NCI-H526 (cell line): ENCODE results near the gene PEX26.
"Not testable (repeated sequence)": the region's sequence is repeated elsewhere in the genome, so short reads cannot be mapped to it uniquely, and the experiment has no call there.

Source experiments
- DNase-seq, 2 experiments: peaks; one replicate each; lab custom pipeline; 2025; lab: John Stamatoyannopoulos, UW

PEX26 gene

DNA sequence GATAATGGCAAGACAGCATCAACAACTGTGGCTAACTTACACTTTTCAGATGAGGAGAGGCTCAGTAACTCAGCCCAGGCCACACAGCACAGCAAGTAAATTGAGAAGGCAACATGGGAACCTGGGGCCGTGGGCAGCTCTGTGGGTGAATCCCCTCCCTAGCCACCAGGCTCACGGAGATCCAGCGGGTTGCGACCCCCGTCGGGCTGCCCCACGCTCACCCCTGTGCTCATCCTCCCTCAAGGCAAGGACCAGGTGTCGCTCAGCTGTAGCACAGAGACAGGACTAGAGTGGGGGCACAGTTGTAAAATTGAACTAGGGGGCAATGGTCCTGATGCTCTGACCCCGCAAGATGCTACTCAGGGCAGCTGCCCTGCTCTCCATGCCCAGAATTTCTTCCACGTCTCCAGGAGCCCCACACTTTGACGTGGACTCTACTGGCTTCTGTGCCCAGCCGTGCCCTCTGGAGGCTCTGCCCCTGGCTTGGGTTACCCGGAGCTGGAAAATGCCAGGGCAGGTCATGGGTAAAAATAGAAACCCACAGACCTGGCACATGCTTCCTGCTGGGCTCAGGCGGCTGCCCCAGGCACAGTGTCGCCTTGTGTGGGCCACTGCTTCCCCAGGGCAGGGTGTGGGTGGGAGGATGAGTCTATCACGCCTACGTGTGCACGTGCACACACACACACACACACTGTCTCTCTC, 41.8 kb downstream of the PEX26 start:
- DNase-seq, result no peak

GRCh38 chr22:18120857-18121256, 43.1 kb downstream of the PEX26 start:
- DNase-seq, result no peak

DNA sequence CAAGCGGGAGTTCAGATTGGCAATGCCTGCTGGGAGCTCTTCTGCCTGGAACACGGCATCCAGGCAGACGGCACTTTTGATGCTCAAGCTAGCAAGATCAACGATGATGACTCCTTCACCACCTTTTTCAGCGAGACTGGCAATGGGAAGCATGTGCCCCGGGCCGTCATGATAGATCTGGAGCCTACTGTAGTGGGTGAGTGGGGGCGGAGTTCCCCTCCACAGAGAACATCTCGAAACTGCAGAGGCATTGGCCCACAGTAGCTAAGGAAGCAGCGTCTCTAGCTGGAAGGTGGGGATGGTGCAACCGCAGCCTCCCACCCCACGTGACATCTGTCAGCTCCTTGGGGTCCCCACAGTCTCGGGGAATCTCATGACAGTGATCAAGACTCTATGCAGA, 43.7 kb downstream of the PEX26 start:
- no peak for DNase-seq

GRCh38 chr22:18121954-18122554, 44.3 kb downstream of the PEX26 start:
- no peak for DNase-seq

DNA sequence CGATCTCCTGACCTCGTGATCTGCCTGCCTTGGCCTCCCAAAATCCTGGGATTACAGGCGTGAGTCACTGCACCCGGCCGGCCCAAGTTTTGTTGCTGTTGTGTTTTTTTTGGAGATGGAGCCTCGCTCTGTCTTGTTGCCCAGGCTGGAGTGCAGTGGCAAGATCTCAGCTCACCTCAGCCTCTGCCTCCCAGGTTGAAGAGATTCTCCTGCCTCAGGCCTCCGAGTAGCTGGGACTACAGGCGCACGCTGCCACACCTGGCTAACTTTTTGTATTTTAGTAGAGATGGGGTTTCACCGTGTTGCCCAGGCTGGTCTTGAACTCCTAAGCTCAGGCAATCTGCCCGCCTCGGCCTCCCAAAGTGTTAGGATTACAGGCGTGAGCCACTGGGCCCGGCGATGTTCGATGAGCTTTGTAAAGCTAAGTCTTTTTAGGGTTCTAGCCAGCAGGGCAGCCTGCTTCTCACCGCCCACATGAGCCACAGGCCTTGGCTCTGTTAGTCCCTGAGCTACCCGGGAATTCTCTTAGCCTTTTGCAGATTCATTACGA, 45.8 kb downstream of the PEX26 start:
- DNase-seq, result not testable (repeated sequence)

- DNase-seq, result no peak
These were observed 48.8 kb downstream of the PEX26 start for GRCh38 chr22:18126606-18127005.

DNA sequence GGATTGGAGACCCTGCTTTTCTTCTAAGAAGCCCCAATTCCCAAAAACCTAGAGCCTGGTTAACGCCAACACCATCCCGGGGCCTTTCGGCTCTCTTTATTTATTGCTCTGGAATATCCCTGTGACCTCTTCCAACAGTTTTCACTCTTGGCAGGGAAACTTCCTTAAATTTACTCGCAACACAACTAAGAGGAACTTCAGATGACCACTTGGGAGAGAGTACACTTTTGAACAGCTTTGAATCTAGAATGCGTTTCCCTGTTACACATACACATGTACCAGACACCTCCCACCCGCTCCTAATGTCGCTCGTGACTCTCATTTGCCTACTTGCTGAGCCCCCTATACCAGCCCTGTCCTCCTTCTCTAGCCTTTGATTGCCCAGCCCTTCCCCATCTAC, 52.2 kb downstream of the PEX26 start:
- DNase-seq, result no peak

DNA sequence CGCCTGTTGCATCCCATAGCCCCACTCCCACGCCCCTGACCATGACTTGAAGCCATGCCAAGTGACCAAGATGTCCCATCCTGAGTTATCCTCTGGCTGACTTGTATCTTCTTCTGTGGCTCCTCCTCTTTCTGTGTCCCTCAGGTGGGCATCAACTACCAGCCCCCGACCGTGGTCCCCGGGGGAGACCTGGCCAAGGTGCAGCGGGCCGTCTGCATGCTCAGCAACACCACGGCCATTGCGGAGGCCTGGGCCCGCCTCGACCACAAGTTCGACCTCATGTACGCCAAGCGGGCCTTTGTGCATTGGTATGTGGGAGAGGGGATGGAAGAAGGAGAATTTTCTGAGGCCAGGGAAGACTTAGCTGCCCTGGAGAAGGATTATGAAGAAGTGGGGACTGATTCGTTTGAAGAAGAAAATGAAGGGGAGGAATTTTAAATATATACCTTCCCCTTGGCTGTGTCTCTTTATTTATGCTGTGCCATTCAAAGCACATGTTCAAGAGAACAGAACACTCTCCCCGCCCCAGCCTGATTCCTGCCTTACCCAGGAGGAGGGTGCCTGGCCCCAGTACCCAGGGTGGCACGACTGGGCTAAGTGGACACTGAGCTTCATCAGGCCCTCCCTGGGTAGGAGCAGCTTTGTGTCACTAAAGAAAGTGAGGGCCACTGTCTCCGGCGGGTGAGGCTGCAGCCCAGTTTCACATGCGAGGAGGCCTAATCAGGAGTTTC, 53.1 kb downstream of the PEX26 start:
- no peak for DNase-seq

DNA sequence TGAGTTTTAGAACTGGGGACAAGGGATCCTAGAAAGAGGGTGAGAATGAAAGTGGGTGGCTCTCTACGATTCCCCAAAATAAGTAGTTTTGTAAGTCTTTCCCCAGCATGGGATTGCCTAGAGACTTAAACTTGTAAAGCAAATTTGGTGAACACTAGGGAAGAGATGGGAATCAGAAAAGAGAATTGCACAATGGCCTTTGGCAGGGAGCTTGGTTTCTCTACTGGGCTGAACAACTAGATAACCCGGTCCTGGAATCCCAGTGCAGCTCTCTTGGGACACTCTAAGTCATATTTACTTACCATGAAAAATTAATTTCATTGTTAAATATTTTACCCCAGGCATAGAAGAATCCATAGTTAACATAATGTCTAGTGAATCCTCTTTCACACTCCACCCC, 55.7 kb downstream of the PEX26 start:
- DNase-seq, result no peak

- DNase-seq, result no peak
These were observed 59.0 kb downstream of the PEX26 start for GRCh38 chr22:18136563-18137320.

DNA sequence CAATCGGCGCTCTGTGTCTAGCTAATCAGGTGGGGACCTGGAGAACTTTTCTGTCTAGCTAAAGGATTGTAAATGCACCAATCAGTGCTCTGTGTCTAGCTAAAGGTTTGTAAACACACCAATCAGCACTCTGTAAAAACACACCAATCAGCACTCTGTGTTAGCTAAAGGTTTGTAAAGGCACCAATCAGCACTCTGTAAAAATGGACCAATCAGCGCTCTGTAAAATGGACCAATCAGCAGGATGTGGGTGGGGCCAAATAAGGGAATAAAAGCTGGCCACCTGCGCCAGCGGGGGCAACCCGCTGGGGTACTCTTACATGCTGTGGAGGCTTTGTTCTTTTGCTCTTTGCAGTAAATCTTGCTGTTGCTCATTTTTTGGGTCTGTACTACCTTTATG, 63.2 kb downstream of the PEX26 start:
- not testable (repeated sequence) for DNase-seq

GRCh38 chr22:18144105-18144504, 66.3 kb downstream of the PEX26 start:
- DNase-seq, result no peak

DNA sequence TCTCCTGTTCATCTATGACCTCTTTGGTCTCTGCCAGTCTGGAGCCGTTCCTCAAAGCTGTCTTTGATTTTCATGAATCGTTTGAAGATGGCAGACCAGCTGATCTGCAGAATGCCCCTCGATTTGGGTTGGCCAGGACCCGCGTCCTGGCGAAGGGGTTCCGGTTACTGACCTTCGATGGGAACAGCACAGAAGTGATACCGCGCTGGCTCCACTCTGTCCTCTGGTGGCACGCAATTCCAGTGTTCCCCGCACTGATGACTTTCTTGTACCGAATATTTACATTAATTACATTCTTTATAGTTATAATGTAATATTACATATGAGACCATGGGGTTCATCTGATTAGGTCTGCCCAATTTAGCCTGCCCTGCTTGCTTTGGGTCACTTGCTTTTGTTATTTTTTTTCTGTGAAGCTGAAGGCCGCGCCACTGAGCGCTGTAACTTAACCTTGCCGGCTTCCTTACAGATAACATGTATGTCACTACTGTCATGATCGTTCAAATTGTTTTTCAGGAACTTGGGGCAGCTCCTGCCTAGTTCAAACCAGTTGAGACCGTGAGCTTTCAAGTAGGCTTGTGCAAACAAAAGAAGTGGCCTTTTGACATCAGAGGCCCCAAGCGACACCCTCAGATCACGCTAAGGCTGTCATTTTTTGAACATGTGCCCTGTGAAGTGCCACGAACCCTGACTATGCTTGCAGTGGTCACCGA, 68.0 kb downstream of the PEX26 start:
- no peak for DNase-seq

DNA sequence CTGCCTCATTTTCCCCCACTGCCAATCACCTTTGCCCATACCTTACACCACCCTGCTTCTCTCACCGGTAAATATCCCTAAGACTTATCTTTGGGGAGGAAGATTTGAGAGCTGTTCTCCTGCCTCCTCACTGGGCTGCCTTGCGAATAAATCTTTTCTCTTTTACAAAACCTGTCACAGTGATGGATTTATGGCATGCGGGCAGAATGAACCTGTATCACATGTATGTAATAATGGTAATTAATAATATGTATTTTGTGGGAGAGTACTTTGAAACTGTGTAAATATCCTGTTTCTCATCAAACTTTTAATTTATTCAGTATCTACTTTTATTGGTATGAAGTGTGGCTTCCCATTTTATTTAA, 68.6 kb downstream of the PEX26 start:
- DNase-seq, result no peak

DNA sequence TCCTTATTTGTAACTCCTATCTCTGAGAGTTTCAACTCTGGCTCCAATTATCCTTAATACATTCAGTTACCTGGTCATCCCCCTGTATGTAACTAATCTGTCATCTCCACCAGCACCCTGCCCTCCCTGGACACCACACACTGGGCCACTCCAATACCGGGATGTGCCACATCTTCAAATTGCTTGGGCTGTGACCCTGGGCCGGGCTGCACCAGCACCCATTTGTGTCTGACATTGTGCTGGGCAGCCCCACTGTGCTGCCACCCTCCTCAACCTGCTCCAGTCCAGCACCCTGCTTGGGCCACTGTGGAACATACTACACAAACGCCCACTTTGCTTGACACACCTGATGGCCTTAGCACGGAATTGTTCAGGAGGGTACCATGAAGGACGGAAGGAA, 70.0 kb downstream of the PEX26 start:
- no peak for DNase-seq

GRCh38 chr22:18148293-18148965, 70.6 kb downstream of the PEX26 start:
- no peak for DNase-seq

DNA sequence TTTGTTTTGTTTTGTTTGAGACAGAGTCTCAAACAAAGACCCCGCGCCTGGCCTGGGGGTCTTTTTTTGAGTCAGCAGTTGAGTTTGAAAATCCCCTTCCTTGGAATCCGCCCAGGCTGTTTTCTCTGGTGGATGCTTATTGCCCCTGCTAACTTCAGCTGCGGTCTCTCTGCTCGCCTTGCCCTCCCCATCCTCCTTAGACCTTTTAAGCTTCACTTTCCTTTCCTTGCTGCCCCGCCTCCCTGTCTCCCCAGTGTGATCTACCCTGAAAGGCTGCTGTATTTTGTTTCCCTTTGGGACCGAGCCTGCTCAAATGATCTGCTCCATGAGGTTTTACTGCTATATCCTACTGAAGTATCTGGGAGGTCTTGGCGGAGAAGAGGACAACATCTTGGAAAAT, 74.7 kb downstream of the PEX26 start:
- no peak for DNase-seq

- no peak for DNase-seq
These were observed 77.1 kb downstream of the PEX26 start for GRCh38 chr22:18154821-18155390.
